H9 (cell line): Measurements from ENCODE around the gene LAMB4. TPM values are rescaled to one million over a fixed set of nuclear protein-coding genes. Genes with fewer than 3 reads are reported as not detected.

ENCODE experiments used
- DNase-seq: peaks from one replicate; pipeline ENCODE4 v3.0.0-alpha.2; 2017
- H2AFZ ChIP-seq: one replicate; pipeline ENCODE4 v1.6.1; 2013; ENCODE audit warnings: mild to moderate bottlenecking, low read length, control low read depth, moderate library complexity
- H2AK5ac ChIP-seq: 2 replicates; pipeline ENCODE4 v1.6.1; 2013; ENCODE audit warnings: low read length, control low read depth, mixed read lengths; ENCODE audit not compliant: insufficient read length
- H2BK120ac ChIP-seq: one replicate; pipeline ENCODE4 v1.6.1; 2013; ENCODE audit warnings: low read depth, mild to moderate bottlenecking, low read length, control low read depth, inconsistent platforms; ENCODE audit not compliant: poor library complexity, severe bottlenecking
- H2BK12ac ChIP-seq: 2 replicates; pipeline ENCODE4 v1.6.1; 2013; ENCODE audit warnings: low read length, control low read depth, mixed read lengths, low read depth; ENCODE audit not compliant: insufficient read length
- H2BK15ac ChIP-seq: 2 replicates; pipeline ENCODE4 v1.6.1; 2013; ENCODE audit warnings: low read depth, low read length, control low read depth
- H2BK20ac ChIP-seq: one replicate; pipeline ENCODE4 v1.6.1; 2013; ENCODE audit warnings: low read depth, mild to moderate bottlenecking, low read length, control low read depth, inconsistent platforms; ENCODE audit not compliant: poor library complexity, severe bottlenecking
- H2BK5ac ChIP-seq: 2 replicates; pipeline ENCODE4 v1.6.1; 2013; ENCODE audit warnings: low read length, control low read depth, mixed read lengths; ENCODE audit not compliant: insufficient read length
- H3K14ac ChIP-seq: 2 replicates; pipeline ENCODE4 v1.6.1; 2013; ENCODE audit warnings: low read length, control low read depth; ENCODE audit not compliant: insufficient read depth
- H3K18ac ChIP-seq: 2 replicates; pipeline ENCODE4 v1.6.1; 2013; ENCODE audit warnings: low read depth, mild to moderate bottlenecking, mixed read lengths, low read length, control low read depth; ENCODE audit not compliant: insufficient read length
- H3K23ac ChIP-seq: 2 replicates; pipeline ENCODE4 v1.6.1; 2013; ENCODE audit warnings: low read length, control low read depth, mixed read lengths, low read depth; ENCODE audit not compliant: insufficient read length
- H3K23me2 ChIP-seq: 2 replicates; pipeline ENCODE4 v1.6.1; 2013; ENCODE audit warnings: low read depth, mild to moderate bottlenecking, mixed read lengths, low read length, control low read depth; ENCODE audit not compliant: insufficient read length, poor library complexity, severe bottlenecking
- H3K27ac ChIP-seq: 2 replicates; pipeline ENCODE4 v1.5.1; 2013; ENCODE audit warnings: low read length, control low read depth, mixed read lengths, low read depth; ENCODE audit not compliant: insufficient read length
- H3K27me3 ChIP-seq: 2 replicates; pipeline ENCODE4 v1.6.1; 2013; ENCODE audit warnings: low read length, control low read depth, inconsistent platforms; ENCODE audit not compliant: insufficient read depth
- H3K4ac ChIP-seq: 2 replicates; pipeline ENCODE4 v1.6.1; 2013; ENCODE audit warnings: low read depth, mild to moderate bottlenecking, control low read depth, inconsistent platforms, low read length, moderate library complexity
- H3K4me1 ChIP-seq: 2 replicates; pipeline ENCODE4 v1.6.1; 2013; ENCODE audit warnings: low read length, control low read depth, inconsistent platforms; ENCODE audit not compliant: insufficient read depth
- H3K4me2 ChIP-seq: 2 replicates; pipeline ENCODE4 v1.6.1; 2013; ENCODE audit warnings: low read length, control low read depth, mixed read lengths; ENCODE audit not compliant: insufficient read length, insufficient read depth
- H3K56ac ChIP-seq: 2 replicates; pipeline ENCODE4 v1.6.1; 2013; ENCODE audit warnings: low read depth, mild to moderate bottlenecking, mixed read lengths, low read length, control low read depth; ENCODE audit not compliant: insufficient read length
- H3K79me1 ChIP-seq: 2 replicates; pipeline ENCODE4 v1.6.1; 2013; ENCODE audit warnings: low read depth, mild to moderate bottlenecking, moderate library complexity, low read length, control low read depth, inconsistent platforms; ENCODE audit not compliant: insufficient read depth, poor library complexity, severe bottlenecking
- H3K79me2 ChIP-seq: 2 replicates; pipeline ENCODE4 v1.6.1; 2013; ENCODE audit warnings: low read length, control low read depth, inconsistent platforms; ENCODE audit not compliant: insufficient read depth
- H3K9ac ChIP-seq: 2 replicates; pipeline ENCODE4 v1.6.1; 2013; ENCODE audit warnings: low read length, control low read depth, mixed read lengths; ENCODE audit not compliant: insufficient read length; ENCODE audit errors: extremely low read depth
- H3K9me3 ChIP-seq: one replicate; pipeline ENCODE4 v1.6.1; 2013; ENCODE audit warnings: low read depth, low read length, inconsistent platforms; ENCODE audit not compliant: control insufficient read depth
- H3T11ph ChIP-seq: one replicate; pipeline ENCODE4 v1.6.1; 2013; ENCODE audit warnings: mild to moderate bottlenecking, low read length, control low read depth, inconsistent platforms
- H4K20me1 ChIP-seq: one replicate; pipeline ENCODE4 v1.6.1; 2013; ENCODE audit not compliant: control insufficient read depth, insufficient read length, insufficient read depth
- H4K5ac ChIP-seq: 2 replicates; pipeline ENCODE4 v1.6.1; 2013; ENCODE audit warnings: low read depth, mild to moderate bottlenecking, mixed read lengths, low read length, control low read depth; ENCODE audit not compliant: insufficient read length
- H4K8ac ChIP-seq: replicated peaks from 2 replicates; pipeline ENCODE4 v1.6.1; 2013; ENCODE audit warnings: low read length, control low read depth, mixed read lengths, low read depth; ENCODE audit not compliant: insufficient read length
- H4K91ac ChIP-seq: 2 replicates; pipeline ENCODE4 v1.6.1; 2013; ENCODE audit warnings: low read depth, mild to moderate bottlenecking, moderate library complexity, mixed read lengths, low read length, control low read depth; ENCODE audit not compliant: insufficient read length
- H3K27ac Mint-ChIP-seq, 3 experiments: 2 replicates in 2 of 3; 3 replicates in 1 of 3; pipeline ENCODE4 v1.8.0; 2020 to 2021; ENCODE audit warnings: mixed read lengths in 3 of 3, mild to moderate bottlenecking in 1 of 3, moderate library complexity in 1 of 3
- H3K27me3 Mint-ChIP-seq: 2 replicates; pipeline ENCODE4 v1.8.0; 2021; ENCODE audit warnings: low read depth, mild to moderate bottlenecking, moderate library complexity, mixed read lengths
- H3K36me3 Mint-ChIP-seq, 3 experiments: 2 replicates in 2 of 3; 3 replicates in 1 of 3; pipeline ENCODE4 v1.8.0; 2020 to 2021; ENCODE audit warnings: low read depth in 3 of 3, mixed read lengths in 3 of 3; ENCODE audit not compliant: insufficient read depth in 1 of 3
- H3K4me1 Mint-ChIP-seq, 2 experiments: 2 replicates each; pipeline ENCODE4 v1.8.0; 2020; ENCODE audit warnings: mixed read lengths in 2 of 2
- H3K4me3 Mint-ChIP-seq, 2 experiments: 2 replicates in 1 of 2; 3 replicates in 1 of 2; pipeline ENCODE4 v1.8.0; 2020 to 2021; ENCODE audit warnings: mild to moderate bottlenecking in 2 of 2, mixed read lengths in 2 of 2, moderate library complexity in 1 of 2
- H3K9me3 Mint-ChIP-seq, 2 experiments: 2 replicates in 1 of 2; 3 replicates in 1 of 2; pipeline ENCODE4 v1.8.0; 2020; ENCODE audit warnings: mild to moderate bottlenecking in 2 of 2, mixed read lengths in 2 of 2, moderate library complexity in 1 of 2
- WGBS: extraction: QIAGEN DNeasy Blood & Tissue Kit; methylation state at CpG from one replicate; pipeline ENCODE4 v1.1.7; 2013; ENCODE audit warnings: missing lambda C conversion rate, low lambda C conversion rate, mixed read lengths; ENCODE audit not compliant: insufficient read length; ENCODE audit errors: extremely low coverage; 5-methylcytosine and 5-hydroxymethylcytosine counted together
- total RNA-seq: library from RNA; stranded (reverse); gene quantifications from 2 replicates; pipeline ENCODE4 v1.2.1, GENCODE V29; 2021
- TF ChIP-seq, protein P1 (sequence below): fragments of 200-600 bp; sonication (generic); conservative IDR thresholded peaks from 3 replicates; pipeline ENCODE4 v1.8.0; 2021; ENCODE audit warnings: antibody characterized with exemption, mild to moderate bottlenecking

The LAMB4 gene
- total RNA-seq, 1 experiment from 2014 or later = not detected

- Mint-ChIP-seq H3K9me3 (no peaks in the 10 kb centered on the region), H3K4me3 (no peak overlapping the region), H3K4me1 (peaks cover 3 to 10% of the 10 kb centered on the region in 2 experiments), H3K36me3 (no peaks in the 10 kb centered on the region), H3K27me3 (no peaks in the 10 kb centered on the region), H3K27ac (no peak overlapping the region)
- Histone ChIP-seq H2BK12ac (no peak overlapping the region), H3K23ac (no peak overlapping the region), H3K4me2 (no peak overlapping the region), H4K8ac (no peak overlapping the region), H2BK120ac (no peak overlapping the region), H3T11ph (no peak overlapping the region), H2BK5ac (no peak overlapping the region), H2BK15ac (no peak overlapping the region), H3K14ac (no peak overlapping the region), H3K23me2 (no peaks in the 10 kb centered on the region), H3K56ac (no peak overlapping the region), H3K27me3 (no peaks in the 10 kb centered on the region), H3K79me2 (no peaks in the 10 kb centered on the region), H3K27ac (no peak overlapping the region), H2BK20ac (no peak overlapping the region), H4K5ac (no peak overlapping the region), H4K20me1 (no peaks in the 10 kb centered on the region), H3K4ac (no peak overlapping the region), H2AK5ac (no peak overlapping the region), H3K79me1 (no peaks in the 10 kb centered on the region), H3K4me1 (no peaks in the 10 kb centered on the region), H4K91ac (no peak overlapping the region), H2AFZ (no peak overlapping the region), H3K18ac (no peak overlapping the region), H3K9ac (no peak overlapping the region), H3K9me3 (no peaks in the 10 kb centered on the region)
- TF ChIP-seq, protein P1, sequence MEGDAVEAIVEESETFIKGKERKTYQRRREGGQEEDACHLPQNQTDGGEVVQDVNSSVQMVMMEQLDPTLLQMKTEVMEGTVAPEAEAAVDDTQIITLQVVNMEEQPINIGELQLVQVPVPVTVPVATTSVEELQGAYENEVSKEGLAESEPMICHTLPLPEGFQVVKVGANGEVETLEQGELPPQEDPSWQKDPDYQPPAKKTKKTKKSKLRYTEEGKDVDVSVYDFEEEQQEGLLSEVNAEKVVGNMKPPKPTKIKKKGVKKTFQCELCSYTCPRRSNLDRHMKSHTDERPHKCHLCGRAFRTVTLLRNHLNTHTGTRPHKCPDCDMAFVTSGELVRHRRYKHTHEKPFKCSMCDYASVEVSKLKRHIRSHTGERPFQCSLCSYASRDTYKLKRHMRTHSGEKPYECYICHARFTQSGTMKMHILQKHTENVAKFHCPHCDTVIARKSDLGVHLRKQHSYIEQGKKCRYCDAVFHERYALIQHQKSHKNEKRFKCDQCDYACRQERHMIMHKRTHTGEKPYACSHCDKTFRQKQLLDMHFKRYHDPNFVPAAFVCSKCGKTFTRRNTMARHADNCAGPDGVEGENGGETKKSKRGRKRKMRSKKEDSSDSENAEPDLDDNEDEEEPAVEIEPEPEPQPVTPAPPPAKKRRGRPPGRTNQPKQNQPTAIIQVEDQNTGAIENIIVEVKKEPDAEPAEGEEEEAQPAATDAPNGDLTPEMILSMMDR = no peak
- WGBS = no CpG with 5 or more reads among the region's 7 CpGs
- DNase-seq = no peak
Observed at GRCh38 chr7:108091461-108091831, 38.7 kb downstream of the LAMB4 start.
